Measurements from ENCODE around the gene ATG5.

ATG5 gene

DNA sequence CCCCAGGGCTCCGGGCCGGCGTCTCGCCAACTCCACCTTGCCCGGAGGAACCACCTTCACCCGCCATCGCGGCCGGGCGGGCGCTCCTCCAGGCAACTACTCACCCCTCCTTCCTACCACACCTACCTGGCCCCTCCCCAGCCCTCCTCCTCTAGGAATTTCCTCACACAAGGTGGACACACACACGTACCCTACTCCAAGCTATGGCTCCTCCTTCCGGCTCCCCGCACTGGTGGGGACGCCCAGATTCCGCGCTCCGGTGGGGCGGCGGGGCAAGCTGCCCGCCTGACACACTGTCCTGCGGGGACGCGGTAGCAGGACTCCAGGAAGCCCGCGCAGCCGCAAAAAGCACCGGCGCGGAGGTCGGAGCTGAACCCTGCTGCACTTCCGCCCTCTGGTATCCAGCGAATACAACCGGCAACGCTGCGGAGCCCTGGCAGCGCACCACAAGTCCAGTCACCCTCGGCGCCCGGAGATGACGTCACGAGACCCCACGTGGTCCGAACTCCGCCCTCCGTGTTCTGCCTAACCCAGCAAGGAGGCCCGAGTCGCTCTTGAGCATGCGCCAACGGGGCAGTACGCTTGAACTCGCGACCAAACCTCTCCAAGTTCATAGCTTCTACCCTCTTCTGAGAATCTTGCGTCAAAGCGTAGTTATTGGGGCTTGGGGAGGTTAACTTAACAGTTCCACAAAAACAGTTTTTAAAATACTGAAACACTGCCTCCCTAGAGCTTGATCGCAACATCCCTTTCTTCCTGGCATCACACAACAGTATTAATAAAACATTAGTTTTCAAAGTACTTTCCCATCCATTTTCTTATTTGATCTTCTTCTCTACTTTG is at the start of gene ATG5:
Gene ATG5 (minus strand): TSS at position 425 of the 843 bp plus-strand sequence. CDS start 9,552 bp downstream, outside the sequence.
- peak; percentile 100 for DNase-seq

DNA sequence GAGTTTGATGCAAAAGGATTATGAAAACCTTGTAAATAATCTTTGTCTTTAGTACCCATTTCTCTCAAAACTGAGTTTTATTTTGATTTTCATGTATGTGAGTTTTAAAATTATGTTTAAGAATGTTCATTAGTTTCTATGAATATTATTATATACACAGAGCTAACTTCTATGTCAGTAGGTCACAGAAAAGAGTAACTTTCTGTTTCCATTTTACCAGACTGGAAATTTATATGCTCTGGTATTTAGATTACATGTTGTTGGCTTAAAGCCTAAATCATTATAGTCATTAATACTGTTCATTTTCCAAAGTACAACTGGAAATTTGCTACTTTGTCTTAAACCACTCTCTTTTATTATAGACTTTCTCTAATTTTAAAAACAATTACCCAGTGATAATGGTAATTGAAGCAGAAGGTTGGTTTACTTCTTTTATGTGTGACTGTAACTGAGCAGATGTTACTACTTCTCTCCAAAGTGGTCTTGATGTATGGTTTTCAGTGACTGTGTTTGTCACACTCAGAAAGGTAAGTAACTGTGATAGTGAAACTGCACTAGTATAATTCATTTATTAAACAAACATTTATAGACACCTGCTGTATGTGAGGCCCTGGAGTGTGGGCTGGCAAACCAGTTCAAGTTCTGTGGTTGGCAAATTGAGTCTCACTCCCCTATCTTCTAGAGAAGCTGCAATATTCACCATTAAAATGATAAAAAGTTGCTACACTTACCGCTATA is 48.1 kb upstream of the ATG5 start:
- no peak for DNase-seq

DNA sequence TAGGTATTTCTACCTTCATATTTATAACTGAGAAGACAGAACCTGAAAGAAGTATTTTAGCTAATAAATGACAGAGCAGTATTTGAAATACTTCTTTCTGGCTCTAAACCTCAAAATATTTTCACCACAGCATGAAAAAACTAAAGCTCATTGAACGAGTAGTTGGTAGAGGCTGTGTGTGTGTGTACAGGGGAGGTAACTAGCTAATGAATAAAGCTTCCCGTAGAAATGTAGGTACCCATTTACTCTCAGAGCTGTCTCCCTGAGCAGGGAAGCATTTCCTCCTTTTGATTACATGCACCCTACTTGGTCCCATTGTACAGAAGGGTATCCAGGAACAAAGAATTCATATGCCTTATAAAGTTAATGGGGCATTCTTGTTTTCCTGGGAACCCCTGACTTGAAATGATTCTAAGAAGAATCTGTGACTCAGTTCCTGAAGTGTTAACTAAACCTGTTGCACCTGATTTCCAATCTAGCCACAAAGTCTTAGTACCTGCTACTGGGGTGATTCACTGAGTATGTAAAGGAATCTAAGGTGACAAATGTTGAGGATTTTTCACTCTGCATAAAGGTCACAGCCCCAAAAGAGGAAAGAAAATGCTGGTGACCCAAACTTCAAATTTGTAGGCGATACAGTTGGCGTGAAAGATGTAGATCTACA is 47.4 kb upstream of the ATG5 start:
- no peak for DNase-seq

DNA sequence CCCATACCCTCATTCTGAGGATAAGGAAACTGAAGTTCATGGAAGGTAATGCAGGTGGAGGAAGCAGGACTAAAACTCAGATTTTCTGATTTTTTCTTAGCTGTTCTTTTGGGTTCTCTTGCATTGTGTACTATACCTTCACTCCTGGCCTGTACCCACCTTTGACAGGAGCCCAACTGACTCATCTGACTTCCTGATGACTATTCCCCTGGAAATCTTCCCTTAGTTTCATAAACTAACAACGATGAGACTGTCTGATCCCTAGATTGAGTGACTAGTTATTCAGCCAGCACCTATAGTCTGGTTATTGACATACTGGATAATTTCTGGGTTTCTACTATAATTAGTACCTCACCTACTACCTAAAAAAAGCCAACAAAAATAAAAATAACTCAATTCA is 45.1 kb upstream of the ATG5 start:
- no peak for DNase-seq

DNA sequence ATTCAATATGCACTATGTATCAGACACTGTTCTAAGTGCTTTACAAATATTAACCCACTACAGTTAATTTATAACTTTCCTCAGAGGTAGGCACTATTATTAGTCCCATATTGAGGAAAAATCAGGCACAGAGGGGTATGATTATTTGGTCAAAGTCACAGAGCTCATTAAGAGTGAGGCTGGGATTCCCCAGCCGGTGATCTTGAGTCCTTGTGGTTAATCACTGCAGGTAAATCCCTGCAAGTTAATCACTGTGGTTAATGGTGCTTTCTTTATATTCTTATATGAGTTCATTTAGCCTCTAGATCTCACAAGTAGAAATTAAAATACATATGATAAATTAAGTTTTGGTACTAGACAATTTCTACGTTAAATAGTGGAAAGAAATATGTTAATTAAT is 44.2 kb upstream of the ATG5 start:
- DNase-seq = no peak

DNA sequence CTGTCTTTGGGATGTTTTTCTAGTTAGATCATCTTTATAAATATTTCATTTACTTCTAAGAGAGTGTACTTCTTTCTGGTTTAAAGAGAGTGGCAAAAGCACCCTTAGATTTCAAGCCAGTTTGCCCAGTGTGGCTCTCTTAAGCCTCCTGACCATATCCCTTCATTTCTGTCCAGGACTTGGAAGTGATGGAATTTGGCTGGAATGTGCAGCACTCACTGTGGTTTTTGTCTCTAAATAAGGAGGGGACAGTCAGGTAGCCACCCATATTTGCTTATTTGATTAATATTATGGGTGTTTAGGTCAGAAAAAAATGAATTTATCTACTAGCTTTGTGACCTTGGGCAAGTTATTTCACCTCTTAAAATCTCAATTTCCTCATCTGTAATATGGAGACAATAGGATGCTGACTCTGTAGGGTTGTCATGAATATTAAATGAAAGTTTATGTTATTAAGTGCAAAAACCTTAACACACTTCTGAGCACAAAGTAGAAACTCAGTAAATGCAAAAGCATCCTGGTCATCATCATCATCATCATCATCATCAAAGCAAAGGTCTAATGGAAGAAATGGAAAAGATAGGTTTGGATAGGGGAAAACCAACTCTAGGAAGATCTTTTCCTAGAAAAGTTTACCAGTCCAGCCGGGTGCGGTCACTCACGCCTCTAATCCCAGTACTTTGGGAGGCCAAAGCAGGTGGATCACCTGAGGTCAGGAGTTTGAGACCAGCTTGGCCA is 38.0 kb upstream of the ATG5 start:
- no peak for DNase-seq

DNA sequence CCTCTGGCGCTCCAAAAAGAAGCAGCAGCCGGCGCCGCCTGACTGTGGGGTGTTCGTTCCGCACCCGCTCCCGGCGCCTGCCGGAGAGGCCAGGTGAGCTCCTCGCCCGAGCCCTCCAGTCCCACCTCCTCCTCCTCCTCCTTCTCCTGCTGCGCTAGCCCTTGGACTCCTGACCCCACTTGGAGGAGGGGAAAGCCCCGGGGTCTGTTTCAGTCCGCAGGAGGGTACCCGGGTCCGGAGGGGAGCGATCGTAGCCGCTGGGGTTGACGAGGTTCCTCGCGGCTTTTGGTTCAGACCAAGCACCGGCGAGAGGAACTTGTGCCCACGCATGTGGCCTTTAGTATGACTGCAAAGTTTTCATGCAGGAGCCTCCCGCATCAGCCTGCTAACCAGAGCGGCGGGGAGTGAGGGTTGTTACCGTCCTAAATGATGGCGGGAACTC is 35.5 kb upstream of the ATG5 start:
- DNase-seq = peak; percentile 42

DNA sequence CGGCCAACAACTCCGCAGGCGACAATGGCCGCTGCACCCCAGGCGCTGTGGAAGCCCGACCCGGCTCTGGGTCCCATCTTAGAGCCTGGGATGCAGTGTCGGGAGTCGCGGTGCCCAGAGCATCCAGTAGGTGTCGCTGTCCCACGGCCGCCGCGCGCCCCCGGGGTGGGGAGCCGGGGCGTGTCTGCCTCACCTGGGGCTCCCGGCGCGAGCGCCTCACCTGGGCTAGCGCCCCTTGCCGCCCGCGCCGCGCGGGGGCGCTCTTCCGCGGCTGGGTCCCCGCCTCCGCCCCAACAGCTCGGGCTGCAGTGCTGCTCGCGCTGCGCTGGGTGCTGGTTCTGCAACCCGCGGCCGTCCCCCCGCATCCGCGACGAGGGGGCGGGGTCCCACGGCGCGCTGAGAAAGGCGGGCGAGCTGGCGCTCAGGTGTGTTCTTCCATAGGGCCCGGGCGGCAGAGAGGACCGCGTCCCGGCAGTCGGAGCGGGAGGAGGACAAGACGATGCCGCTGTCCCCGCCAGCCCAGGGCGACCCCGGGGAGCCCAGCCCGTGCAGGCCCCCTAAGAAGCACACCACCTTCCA is 34.9 kb upstream of the ATG5 start, which contains the start of gene CRYBG1:
Gene CRYBG1 (plus strand): TSS at position 308 of the 579 bp plus-strand sequence. CDS start 192 bp downstream, at position 500.
- peak; percentile 78 for DNase-seq

DNA sequence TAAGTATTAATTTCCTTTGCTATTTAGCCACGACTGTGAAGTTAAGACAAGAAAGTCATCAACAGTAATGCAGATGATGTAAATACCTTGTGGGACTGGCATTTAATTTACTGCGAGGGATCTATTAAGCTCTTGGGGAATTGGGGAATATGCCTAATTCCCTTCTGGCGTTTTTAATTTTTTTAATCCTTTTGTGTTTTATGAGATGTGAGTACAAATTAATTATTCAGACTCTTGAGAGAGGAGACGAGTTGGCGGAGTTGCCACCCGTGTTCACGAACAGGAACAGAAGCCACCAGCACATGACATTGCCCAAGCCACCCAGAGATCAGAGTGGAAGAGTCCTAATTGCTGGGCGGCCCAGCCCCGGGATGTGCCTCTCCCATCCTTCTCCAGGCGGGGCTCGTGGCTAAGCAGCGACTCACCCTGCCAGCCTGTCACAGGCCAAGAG is 34.4 kb upstream of the ATG5 start:
- peak; percentile 34 for DNase-seq

DNA sequence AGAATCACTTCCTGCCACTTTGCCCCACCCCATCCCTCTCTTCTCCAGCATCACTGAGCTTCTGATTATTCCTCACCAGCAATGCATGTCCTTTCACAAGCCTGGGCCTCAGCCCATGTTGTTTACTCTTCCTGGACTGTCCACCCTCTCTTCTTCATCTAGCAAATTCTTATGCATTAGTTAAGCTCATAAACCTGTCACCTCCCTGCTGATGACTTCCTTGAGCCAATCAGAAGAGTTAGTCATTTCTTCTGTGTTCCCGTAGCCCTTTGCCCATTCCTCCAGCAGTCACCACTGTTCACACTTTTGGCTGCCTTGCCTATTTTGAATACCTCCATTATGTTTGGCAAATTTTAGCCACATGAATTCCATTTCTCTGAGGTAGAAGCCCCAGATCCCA is 30.8 kb upstream of the ATG5 start:
- DNase-seq = no peak

DNA sequence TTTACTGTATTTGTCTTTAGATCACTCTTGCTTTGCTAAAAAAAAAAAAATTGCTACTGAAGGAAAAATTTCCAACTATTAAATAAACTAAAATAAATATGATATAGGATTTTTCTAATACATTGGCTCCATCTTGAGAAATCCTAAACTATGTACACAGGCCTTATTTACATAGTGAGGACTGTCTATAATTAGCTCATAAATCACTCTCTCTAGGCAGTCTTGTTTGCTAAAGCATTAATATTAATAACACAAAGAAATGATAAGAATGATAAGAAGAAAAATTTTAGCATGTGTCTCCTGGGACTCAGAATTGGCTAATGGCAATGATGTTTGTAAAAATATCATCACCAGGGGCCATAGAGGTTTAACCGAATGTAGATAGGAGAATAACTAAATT is 21.7 kb upstream of the ATG5 start:
- no peak for DNase-seq

DNA sequence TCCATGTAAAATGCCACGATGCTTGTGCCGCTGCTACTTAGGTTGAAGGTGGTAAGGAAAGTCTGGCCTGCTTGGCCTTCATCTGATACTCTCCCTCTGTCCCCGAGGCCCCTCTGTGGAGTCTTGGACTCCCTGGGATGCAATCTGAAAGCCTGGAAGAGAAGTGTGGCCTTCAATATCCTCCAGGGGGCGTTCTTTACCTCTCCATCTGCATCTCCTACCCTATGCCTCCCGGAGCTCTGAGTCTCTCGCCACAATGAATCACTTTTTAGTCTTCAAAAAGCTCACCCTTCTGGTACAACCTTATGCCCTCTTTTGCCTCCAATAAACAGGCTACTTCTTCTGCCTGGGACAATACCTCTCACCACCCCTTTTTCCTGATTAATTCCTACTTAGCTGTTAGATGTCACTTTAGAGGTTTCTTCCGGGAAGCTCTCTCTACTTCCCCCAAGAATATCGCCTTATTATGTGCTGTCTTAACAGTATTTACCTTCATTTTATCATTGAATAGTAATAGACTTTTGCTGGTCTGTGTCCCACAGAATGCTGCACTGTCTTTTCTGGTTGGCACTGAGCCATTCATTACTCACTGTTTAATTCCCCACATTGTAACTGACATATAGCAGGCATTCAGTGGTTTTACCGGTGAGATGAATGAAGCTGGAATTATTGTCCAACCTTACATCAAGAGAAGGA is 13.9 kb upstream of the ATG5 start:
- no peak for DNase-seq

DNA sequence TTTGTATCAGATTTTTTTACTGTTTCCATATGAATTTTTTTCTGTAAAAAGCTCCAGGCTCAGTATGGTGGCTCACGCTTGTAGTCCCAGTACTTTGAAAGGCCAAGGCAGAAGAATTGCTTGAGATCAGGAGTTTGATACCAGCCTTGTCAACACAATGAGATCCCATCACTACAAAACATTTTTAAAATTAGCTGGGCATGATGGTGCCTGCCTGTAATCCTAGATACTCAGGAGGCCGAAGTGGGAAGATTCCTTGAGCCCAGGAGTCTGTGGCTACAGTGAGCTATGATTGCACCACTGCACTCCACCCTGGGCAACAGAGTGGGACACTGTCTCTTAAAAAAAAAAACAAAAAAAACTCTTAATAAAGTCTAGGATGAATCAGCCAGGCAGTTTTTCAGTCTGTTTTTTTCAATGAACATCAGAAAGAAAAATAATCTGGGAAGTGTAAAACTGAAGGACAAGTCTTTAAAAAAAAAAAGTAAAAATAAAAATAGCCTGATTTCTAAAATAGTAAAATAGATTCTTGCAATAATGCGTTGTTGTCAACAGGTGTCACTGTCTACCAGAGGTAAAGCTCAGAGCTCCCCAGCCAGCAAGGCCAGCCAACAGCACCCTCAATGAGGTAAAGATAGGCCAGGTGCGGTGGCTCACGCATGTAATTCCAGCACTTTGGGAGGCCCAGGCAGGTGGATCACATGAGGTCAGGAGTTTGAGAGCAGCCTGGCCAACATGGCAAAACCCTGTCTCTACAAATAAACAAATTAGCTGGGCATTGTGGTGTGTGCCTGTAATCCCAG is 9.3 kb upstream of the ATG5 start:
- DNase-seq = peak; percentile 37

DNA sequence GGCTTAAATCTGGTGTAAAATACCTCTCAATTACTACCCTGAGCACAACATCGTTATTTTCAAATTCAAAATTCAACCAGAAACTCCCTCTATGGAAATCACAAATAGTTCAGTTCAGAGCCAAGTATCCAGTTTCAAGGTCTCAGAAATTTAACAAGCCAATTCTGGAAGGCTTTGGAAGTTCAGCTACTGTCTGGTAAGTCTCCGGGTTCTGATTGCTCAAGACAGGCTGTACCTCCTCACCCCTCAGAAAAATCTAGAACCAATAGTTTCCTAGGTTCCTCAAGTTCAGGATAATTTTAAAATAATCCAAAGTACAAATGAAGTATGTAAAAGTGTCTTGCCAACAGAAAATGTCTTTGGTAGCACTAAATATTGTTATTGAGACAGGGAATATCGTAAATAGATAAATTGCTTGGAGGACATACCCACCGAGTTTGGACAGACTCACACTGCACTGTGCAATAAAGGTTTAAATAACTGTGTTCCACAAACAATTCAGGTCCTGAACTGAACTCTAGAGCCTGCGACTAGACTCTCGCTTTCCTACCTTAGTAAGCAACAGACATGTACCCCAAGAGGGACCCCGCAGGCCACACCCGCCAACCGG is 729 bp downstream of the ATG5 start:
- no peak for DNase-seq

DNA sequence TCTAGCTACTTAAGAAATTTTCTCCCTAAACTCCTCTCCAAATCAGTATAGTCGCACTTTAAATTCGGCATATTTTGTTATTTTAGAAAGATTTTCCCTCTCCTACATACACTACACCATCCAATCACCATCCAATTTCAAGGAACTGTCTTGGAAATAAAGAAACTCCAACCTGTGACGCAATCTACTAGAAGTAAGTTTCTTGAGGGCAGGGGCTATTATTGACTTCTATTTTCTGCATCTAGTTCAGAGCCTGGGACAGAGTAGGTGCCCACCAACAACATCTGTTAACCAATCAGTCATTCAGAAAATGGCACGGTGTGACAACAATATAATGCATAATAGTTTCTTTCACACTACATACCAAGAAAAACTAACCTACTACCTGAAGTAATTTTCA is 3.6 kb downstream of the ATG5 start:
- DNase-seq = no peak

DNA sequence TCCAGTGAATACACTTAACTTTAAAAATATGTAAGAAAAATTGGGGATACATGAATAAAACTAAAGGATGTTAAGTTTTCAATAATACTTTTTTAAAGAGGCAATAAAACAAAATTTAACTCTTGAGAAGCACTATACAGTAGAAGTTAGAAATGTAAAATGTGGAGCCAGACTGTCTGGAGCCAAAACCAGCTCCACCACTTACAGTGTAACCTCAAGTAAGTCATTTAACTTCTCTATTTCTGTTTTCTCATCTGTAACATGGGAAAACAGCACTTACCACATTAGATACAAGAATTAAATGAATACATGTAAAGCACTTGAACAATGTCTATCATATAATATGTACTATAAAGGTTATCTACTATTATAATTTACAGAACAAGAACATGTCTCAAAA is 6.7 kb downstream of the ATG5 start:
- no peak for DNase-seq

DNA sequence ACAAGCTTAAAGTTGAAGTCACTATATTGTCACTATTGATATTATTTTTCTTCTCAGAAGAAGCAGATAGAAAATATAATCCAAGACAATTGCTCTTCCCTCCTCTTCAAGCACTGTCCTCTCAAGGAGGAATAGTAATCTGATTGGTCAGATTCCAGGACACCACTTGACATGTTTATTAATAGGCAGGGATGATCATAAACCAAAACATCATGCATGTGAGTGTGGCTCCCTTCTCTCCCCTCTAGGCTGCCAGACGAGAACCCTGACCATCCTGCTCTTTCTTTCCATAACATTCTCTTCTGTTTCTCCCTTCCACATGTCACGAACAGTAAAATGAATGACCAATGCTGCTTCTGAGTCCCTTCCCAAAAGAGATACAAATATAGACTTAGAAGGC is 7.5 kb downstream of the ATG5 start:
- DNase-seq = no peak

DNA sequence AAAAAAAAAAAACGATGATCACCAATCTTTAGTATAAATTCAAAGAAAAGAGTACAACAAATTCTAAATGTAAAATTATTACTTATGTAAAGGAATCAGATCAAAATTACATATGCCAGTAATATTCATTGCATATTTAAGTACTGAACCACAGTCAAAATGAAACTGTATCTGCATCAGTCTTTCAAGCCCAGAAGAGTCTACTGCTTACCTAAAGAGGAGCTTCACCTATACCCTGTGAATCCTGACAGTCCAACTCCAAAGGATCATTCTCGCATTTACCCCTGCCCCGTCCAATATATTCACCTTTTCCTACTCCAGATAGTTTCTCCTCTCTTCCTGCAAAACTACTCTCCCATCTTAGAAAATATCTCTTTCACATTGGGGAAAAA is 9.2 kb downstream of the ATG5 start:
- DNase-seq = no peak

DNA sequence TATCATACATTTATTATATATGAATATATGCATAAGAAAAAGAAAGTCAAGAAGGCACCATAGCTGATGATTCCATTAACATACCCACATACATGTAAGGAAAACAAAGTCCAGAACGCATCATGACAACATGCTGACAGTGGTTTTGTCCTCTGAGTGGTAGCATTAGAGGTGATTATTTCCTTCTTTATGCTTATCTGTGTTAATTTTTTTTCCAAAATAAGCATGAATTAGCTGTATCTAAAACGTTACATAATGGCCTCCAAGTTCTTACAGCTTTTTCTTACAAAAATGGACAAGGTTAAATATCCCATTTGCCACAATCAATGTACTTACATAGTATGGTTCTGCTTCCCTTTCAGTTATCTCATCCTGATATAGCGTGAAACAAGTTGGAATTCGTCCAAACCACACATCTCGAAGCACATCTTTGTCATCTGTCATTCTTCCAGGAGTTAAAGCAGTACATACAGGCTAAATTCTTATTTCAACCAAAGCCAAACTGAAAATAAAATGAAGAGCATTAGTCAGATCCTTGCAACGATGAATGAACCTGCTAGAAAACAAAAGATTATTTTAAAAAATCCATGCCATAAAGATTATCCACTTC is 9.7 kb downstream of the ATG5 start:
- DNase-seq = no peak

Data from activated CD4-positive, CD25-positive, alpha-beta regulatory T cell treated with anti-CD3 and anti-CD28 coated beads, Interleukin-2, amount 50 U/mL, for 72 hours (primary cell).